ENCODE data around the gene FER. TPM values are rescaled to one million over a fixed set of nuclear protein-coding genes. Genes with fewer than 3 reads are reported as not detected.
"Not testable (repeated sequence)": the region's sequence is repeated elsewhere in the genome, so short reads cannot be mapped to it uniquely, and the experiment has no call there.

FER gene
- polyA plus RNA-seq, 4 donors, result 16.2 to 19.3 (median 17.1) TPM

- no peak for DNase-seq (ENCODE audit: low read depth in 4 of 4, low spot score in 2 of 4)
These were observed 120.0 kb downstream of the FER start for GRCh38 chr5:108867656-108868055.

- DNase-seq (ENCODE audit: low read depth in 4 of 4, low spot score in 2 of 4), result no peak
These were observed 121.4 kb downstream of the FER start for GRCh38 chr5:108869066-108869465.

GRCh38 chr5:108876451-108876850 is 128.8 kb downstream of the FER start:
- no peak for DNase-seq (ENCODE audit: low read depth in 4 of 4, low spot score in 2 of 4)

- no peak for DNase-seq (ENCODE audit: low read depth in 4 of 4, low spot score in 2 of 4)
These were observed 131.1 kb downstream of the FER start for GRCh38 chr5:108878756-108879155.

GRCh38 chr5:108881133-108881532 is 133.4 kb downstream of the FER start:
- DNase-seq (ENCODE audit: low read depth in 4 of 4, low spot score in 2 of 4), result no peak

GRCh38 chr5:108884736-108885135 is 137.0 kb downstream of the FER start:
- DNase-seq (ENCODE audit: low read depth in 4 of 4, low spot score in 2 of 4), result peak in 1 of 4 donors; percentile 2

- no peak for DNase-seq (ENCODE audit: low read depth in 4 of 4, low spot score in 2 of 4)
These were observed 150.6 kb downstream of the FER start for GRCh38 chr5:108898257-108898656.

GRCh38 chr5:108898707-108899106 is 151.0 kb downstream of the FER start:
- no peak for DNase-seq (ENCODE audit: low read depth in 4 of 4, low spot score in 2 of 4)

GRCh38 chr5:108899244-108899643 is 151.5 kb downstream of the FER start:
- not testable (repeated sequence) for DNase-seq (ENCODE audit: low read depth in 4 of 4, low spot score in 2 of 4)

- no peak for DNase-seq (ENCODE audit: low read depth in 4 of 4, low spot score in 2 of 4)
These were observed 153.0 kb downstream of the FER start for GRCh38 chr5:108900668-108901067.

GRCh38 chr5:108905805-108906204 is 158.1 kb downstream of the FER start:
- no peak for DNase-seq (ENCODE audit: low read depth in 4 of 4, low spot score in 2 of 4)

GRCh38 chr5:108910627-108911026 is 162.9 kb downstream of the FER start:
- DNase-seq (ENCODE audit: low read depth in 4 of 4, low spot score in 2 of 4), result no peak

GRCh38 chr5:108911055-108911454 is 163.4 kb downstream of the FER start:
- DNase-seq (ENCODE audit: low read depth in 4 of 4, low spot score in 2 of 4), result no peak

- no peak for DNase-seq (ENCODE audit: low read depth in 4 of 4, low spot score in 2 of 4)
These were observed 169.9 kb downstream of the FER start for GRCh38 chr5:108917596-108917995.

GRCh38 chr5:108919591-108920326 is 172.1 kb downstream of the FER start:
- no peak for DNase-seq (ENCODE audit: low read depth in 4 of 4, low spot score in 2 of 4)

- no peak for DNase-seq (ENCODE audit: low read depth in 4 of 4, low spot score in 2 of 4)
These were observed 176.8 kb downstream of the FER start for GRCh38 chr5:108924457-108924961.

- DNase-seq (ENCODE audit: low read depth in 4 of 4, low spot score in 2 of 4), result no peak
These were observed 177.4 kb downstream of the FER start for GRCh38 chr5:108925073-108925472.

GRCh38 chr5:108930107-108930506 is 182.4 kb downstream of the FER start:
- DNase-seq (ENCODE audit: low read depth in 4 of 4, low spot score in 2 of 4), result no peak

GRCh38 chr5:108935611-108936010 is 187.9 kb downstream of the FER start:
- no peak for DNase-seq (ENCODE audit: low read depth in 4 of 4, low spot score in 2 of 4)

GRCh38 chr5:108937221-108937620 is 189.5 kb downstream of the FER start:
- no peak for DNase-seq (ENCODE audit: low read depth in 4 of 4, low spot score in 2 of 4)

- DNase-seq (ENCODE audit: low read depth in 4 of 4, low spot score in 2 of 4), result no peak
These were observed 192.8 kb downstream of the FER start for GRCh38 chr5:108940506-108940905.

GRCh38 chr5:108941746-108942145 is 194.0 kb downstream of the FER start:
- no peak for DNase-seq (ENCODE audit: low read depth in 4 of 4, low spot score in 2 of 4)

- no peak for DNase-seq (ENCODE audit: low read depth in 4 of 4, low spot score in 2 of 4)
These were observed 195.0 kb downstream of the FER start for GRCh38 chr5:108942701-108943100.

Data from left renal cortex interstitium (tissue), 4 donors.